Upper lobe of right lung (tissue), 1 donor: ENCODE data around the gene RBM22. TPM values are rescaled to one million over a fixed set of nuclear protein-coding genes. Genes with fewer than 3 reads are reported as not detected.
"Not testable (repeated sequence)": the region's sequence is repeated elsewhere in the genome, so short reads cannot be mapped to it uniquely, and the experiment has no call there.

ENCODE experiments used
- ATAC-seq: fragments of 200-7000 bp; cut with Tn5 transposase; one replicate; pipeline ENCODE4 v1.9.1; 2020; ENCODE audit warnings: mild to moderate bottlenecking, moderate library complexity
- DNase-seq: peaks from one replicate; pipeline ENCODE4 v3.0.0-alpha.2; 2020
- H3K27ac ChIP-seq: fragments of 200-600 bp; one replicate; pipeline ENCODE4 v1.8.0; 2022
- H3K27me3 ChIP-seq: fragments of 200-600 bp; one replicate; pipeline ENCODE4 v1.8.0; 2022; ENCODE audit warnings: mild to moderate bottlenecking
- H3K36me3 ChIP-seq: fragments of 200-600 bp; one replicate; pipeline ENCODE4 v1.8.0; 2022
- H3K4me1 ChIP-seq: fragments of 200-600 bp; one replicate; pipeline ENCODE4 v1.8.0; 2022
- H3K4me3 ChIP-seq: fragments of 200-600 bp; one replicate; pipeline ENCODE4 v1.8.0; 2022; ENCODE audit warnings: mild to moderate bottlenecking
- H3K9me3 ChIP-seq: fragments of 200-600 bp; one replicate; pipeline ENCODE4 v1.8.0; 2022
- CTCF ChIP-seq: fragments of 200-600 bp; IDR thresholded peaks from one replicate; pipeline ENCODE4 v1.8.0; 2022; ENCODE audit warnings: antibody characterized with exemption
- intact Hi-C: fragments of 100-400 bp; cut with DNase I; formaldehyde crosslinking; loops from one replicate; pipeline ENCODE4 v1.11.0; 2022
- long read RNA-seq: library from polyadenylated mRNA; unstranded; transcript quantifications from one replicate; pipeline ENCODE4 v2.0.0, GENCODE V29; 2021
- total RNA-seq: library from RNA; stranded (reverse); fragmentation: NEBNext Ultra II Directional; extraction: Animal tissue kit (Norgen Biotek cat#: 25700); gene quantifications from one replicate; pipeline ENCODE4 v1.2.1, GENCODE V29; 2021
- donor health status: DM: no; HTN: yes; CAD: no; lungs with severe emphysema.

RBM22 gene
- 51.2 TPM for total RNA-seq
- long read RNA-seq, transcript RBM22-201 (11 exons, 2,342 nt) = major isoform, 48 of 57 reads
- long read RNA-seq, partial matches to known transcripts = 4 of 57 reads
- long read RNA-seq, other reads (novel, unspliced or antisense) = 4 of 57 reads

DNA sequence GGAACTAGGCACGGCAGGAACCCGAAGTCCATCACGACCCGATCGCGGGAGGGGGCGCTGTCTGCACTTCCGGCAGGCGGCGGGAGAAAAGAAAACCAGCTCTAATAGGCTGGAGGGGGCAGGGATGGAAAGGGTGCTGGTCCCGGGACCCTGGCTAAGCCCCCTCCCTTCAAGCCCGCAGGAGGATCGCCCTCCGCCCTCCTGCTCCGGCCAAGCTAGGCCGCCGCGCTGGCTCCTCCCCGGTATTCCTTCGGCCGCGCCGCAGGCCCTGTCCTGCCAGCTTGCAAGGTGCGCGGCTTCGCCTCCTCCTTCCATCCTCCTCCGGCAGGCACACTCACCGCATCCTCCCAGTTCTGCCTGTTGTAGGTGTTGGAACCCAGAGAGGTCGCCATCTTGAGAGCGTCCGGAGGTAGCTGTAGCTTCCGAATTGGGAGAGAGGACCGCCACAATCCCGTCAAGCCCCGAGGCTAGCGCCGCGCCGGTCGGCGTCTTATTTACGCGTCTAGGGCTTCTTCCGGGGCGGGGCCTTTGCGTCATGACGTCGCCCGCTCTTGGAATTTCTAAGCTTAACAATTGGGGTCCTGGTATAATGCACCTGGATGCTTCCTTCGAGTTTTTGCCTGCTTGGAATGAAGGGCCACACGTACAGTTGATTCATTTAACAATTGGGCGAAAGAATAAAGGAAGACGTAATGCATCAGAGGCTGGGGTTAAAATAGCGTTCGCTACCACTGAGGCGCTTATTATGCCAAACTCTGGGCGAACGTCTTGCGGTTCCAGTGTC, at the start of gene RBM22:
RBM22 (minus strand) TSS at position 469 of the 784 bp plus-strand sequence; CDS start at position 392, 77 bp downstream.
- Histone ChIP-seq H3K9me3 (no peaks in the 10 kb centered on the region), H3K27me3 (no peaks in the 10 kb centered on the region), H3K4me1 (peaks cover 9% of the 10 kb centered on the region), H3K4me3 (peak within 1 kb of the TSS; percentile 87), H3K27ac (peak within 1 kb of the TSS; percentile 95), H3K36me3 (peaks cover 36% of the 10 kb centered on the region)
- TF ChIP-seq CTCF = peak; percentile 64
- intact Hi-C loops = no loop called here
- ATAC-seq (peak; percentile 99), DNase-seq (peak; percentile 96)

- Histone ChIP-seq H3K9me3 (no peaks in the 10 kb centered on the region), H3K4me1 (peaks cover 31% of the 10 kb centered on the region), H3K4me3 (no peak overlapping the region), H3K27me3 (no peaks in the 10 kb centered on the region), H3K36me3 (peaks cover 47% of the 10 kb centered on the region), H3K27ac (no peak overlapping the region)
- DNase-seq (no peak), ATAC-seq (no peak)
- TF ChIP-seq CTCF = no peak
- intact Hi-C loops = no loop called here
Measured at GRCh38 chr5:150750469-150750868, 49.6 kb upstream of the RBM22 start.

- intact Hi-C loops, ATAC-seq, H3K4me1 ChIP-seq, H3K4me3 ChIP-seq, H3K27ac ChIP-seq, H3K27me3 ChIP-seq, H3K9me3 ChIP-seq, DNase-seq: not testable (repeated sequence)
- H3K36me3 ChIP-seq = peaks cover 34% of the 10 kb centered on the region
Measured at GRCh38 chr5:150743142-150743488, 42.3 kb upstream of the RBM22 start.

DNA sequence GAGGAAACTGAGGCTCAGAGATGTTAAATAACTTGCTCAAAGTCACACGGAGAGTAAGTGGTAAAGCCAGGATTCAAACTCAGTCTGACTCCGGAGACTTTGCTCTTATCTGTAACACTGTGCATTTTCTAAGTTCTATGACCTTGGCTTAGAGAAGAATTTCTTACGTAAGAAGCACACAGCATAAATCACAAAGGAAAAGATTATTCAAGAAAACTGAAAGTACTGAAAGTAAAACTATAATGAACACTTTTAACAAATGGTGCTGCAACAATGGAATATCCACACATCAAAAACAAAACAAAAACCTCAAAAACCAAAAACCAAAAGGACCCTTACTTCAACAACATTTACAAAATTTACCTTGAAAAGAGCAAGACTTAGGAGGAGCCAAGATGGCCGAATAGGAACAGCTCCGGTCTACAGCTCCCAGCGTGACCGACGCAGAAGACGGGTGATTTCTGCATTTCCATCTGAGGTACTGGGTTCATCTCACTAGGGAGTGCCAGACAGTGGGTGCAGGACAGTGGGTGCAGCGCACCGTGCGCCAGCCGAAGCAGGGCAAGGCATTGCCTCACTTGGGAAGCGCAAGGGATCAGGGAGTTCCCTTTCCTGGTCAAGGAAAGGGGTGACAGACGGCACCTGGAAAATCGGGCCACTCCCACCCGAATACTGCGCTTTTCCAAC, 41.7 kb upstream of the RBM22 start:
- H3K36me3 ChIP-seq = peaks cover 34% of the 10 kb centered on the region
- H3K9me3 ChIP-seq, H3K27me3 ChIP-seq, intact Hi-C loops, H3K4me3 ChIP-seq, H3K4me1 ChIP-seq, ATAC-seq, DNase-seq, H3K27ac ChIP-seq: not testable (repeated sequence)

DNA sequence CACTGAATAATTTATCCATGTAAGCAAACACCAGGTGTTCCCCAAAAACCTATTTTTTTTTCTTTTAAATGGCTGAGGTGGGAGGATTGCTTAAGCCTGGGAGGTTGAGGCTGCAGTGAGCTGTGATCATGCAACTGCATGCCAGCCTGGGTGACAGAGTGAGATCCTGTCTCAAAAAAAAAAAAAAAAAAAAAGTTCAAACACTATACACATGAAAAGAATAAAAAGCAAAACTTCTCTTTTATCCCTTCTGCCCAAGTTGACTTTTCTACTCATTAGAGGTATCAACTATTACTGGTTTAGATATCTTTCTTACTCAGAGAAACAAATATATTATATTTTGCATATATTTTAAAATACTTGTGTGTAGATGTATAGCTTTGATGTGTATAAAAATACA, 40.1 kb upstream of the RBM22 start:
- DNase-seq = no peak
- H3K4me1 ChIP-seq = no peaks in the 10 kb centered on the region

GRCh38 chr5:150738862-150739261, 38.0 kb upstream of the RBM22 start:
- Histone ChIP-seq H3K36me3 (peaks cover 34% of the 10 kb centered on the region), H3K4me1 (peaks cover 8% of the 10 kb centered on the region), H3K27me3 (no peaks in the 10 kb centered on the region), H3K9me3 (no peaks in the 10 kb centered on the region), H3K27ac (no peak overlapping the region), H3K4me3 (no peak overlapping the region)
- ATAC-seq (no peak), DNase-seq (no peak)
- TF ChIP-seq CTCF = no peak
- intact Hi-C loops = no loop called here

More for the DNA sequence above, 40.1 kb upstream of the RBM22 start:
- Histone ChIP-seq H3K36me3 (peaks cover 34% of the 10 kb centered on the region), H3K27ac (no peak overlapping the region), H3K27me3 (no peaks in the 10 kb centered on the region), H3K9me3 (no peaks in the 10 kb centered on the region), H3K4me3 (no peak overlapping the region)
- intact Hi-C loops = no loop called here
- no peak for ATAC-seq
- TF ChIP-seq CTCF = no peak
